GM19035 (cell line): ENCODE measurements around the gene BSG.
"Not testable (repeated sequence)": the region's sequence is repeated elsewhere in the genome, so short reads cannot be mapped to it uniquely, and the experiment has no call there.

Experiments used
- ATAC-seq: cut with Tn5 transposase; IDR thresholded peaks from one replicate; pipeline ENCODE4 v1.9.1; 2021; ENCODE audit not compliant: unreplicated experiment

The BSG gene

GRCh38 chr19:617551-618246 lies 45.3 kb downstream of the BSG start:
- ATAC-seq = no peak

DNA sequence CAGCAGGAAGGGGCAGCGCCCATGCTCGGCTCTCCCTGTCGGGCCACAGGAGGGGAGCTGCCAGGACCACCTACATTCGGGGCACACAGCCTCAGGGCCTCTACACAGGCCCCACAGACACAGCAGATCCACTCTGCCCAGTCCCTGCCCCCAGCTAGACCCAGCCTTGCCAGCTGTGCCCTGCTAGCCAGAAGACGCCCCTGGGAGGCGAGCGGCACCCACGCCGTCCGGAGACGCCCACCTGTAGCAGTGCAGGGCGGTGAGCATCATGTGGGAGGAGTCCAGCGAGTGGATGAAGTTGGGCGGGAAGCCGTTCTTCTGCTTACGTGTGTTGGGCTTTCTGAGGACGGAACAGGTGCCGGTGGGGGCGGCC lies 45.8 kb downstream of the BSG start:
- no peak for ATAC-seq

DNA sequence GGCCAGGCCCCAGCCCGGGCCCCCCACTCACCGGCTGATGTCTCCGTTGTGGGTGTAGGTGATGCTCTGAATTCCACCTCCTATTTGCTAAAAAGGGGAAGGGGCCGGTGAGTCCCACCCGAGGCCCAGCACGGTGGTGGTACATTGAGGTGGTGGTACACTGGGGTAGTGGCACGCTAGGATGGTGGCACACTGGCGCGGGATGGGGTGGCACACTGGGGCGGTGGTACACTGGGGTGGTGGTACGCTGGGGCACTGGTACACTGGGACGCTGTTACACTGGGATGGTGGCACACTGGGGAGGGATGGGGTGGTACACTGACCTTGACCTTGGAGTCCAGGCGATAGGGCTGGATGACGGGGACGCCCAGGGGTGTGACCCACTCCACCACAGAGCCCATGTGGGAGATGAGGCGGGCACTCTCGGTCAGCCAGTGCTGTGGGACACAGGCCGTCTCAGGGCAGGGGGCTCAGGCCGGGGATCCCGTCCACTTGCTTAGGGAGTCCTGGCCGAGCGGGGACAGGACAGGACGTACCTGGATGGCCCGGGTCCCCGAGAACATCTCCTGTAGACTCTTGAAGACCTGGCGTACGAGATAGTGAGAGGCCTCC lies 46.4 kb downstream of the BSG start:
- no peak for ATAC-seq

- no peak for ATAC-seq
These were observed 47.0 kb downstream of the BSG start for GRCh38 chr19:619286-620002.

- ATAC-seq = no peak
These were observed 47.9 kb downstream of the BSG start for GRCh38 chr19:620166-620862.

DNA sequence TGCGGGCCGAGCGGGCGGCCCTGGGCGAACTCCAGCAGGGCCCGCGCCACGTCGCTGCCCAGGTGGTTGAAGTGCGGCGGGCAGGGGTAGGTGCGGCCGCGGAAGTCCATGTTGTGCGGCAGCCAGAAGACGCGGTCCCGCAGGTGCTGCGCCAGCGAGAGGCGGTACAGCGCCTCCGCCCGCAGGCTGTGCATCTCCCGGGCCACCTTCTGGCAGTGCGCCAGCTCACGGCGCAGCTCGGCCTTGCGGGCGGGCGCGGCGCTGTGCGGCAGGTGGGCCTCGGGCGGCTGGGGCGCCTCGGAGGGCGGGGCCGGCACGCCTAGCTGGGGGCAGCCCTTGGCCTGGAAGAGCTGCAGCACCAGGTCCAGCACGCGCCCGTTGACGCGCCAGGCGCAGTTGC lies 48.8 kb downstream of the BSG start:
- ATAC-seq = not testable (repeated sequence)

DNA sequence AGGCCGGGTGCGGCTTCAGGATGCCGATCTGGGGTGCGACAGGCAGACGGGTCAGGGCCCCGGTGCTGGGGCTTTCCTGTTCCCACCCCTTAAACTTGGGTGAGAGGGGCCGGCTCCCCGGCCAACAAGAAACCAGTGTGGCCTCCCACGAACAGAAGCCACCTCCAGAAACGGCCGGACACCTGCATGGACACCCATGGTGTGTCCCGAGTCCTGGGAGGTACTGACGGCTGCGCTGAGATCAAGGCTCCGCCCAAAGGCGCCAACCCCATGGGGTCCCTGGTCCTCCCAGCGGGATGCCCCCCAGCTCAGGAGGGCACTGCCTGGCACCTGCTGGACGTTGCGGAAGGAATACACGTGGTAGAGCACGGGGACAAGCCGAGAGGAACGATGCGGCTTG lies 49.4 kb downstream of the BSG start:
- no peak for ATAC-seq

DNA sequence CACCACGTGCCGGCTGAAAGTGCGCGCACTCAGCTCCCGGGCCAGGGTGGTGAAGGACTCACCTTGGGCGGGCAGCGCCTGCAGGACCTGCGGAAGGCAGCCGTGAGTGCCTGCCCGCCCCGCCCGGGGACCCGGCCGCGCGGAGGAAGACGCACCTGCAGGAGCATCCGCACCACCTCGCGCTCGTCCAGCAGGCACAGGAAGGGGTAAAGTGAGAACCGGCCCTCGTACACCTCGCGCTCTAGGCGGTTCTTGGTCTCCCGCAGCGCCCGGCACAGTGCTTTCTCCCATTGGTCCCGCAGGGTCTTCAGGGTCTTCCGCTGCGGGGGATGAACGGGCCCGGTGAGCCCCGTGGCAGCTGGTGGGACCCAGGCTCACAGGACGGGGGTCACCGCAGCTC lies 50.3 kb downstream of the BSG start:
- no peak for ATAC-seq

DNA sequence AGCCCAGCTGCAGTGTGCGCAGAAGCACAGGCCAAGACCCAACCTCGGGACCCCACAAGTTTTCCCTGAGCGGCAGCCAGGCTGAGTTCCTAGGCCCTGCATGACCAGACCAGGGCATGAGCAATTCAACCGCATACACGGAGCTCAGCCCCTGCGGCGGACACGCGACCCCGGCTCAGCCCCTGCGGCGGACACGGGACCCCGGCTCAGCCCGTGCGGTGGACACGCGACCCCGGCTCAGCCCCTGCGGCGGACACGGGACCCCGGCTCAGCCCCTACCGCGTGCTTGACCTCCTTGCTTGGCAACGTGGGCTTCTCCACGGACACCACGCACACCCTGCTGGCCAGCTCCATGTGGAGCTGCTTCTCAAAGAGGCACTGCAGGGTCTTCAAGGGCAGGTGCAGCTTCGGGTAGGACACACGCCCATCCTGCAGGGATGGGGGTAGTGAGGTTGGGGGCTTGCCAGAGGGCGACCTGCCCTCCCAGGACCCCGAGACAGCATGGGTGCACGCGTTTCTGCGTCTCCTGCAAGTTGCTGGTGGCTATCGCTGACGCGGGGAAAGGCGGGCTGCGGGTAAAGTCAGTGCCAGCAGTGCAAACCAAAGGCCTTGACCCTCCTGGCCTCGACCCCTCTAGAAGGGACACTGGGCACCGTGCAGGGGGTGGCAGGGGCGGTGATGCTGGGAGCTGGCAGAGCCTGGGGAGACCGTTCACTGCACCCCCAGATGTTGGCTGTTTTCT lies 51.0 kb downstream of the BSG start:
- no peak for ATAC-seq

GRCh38 chr19:623974-624373 lies 51.6 kb downstream of the BSG start:
- no peak for ATAC-seq

- ATAC-seq = no peak
These were observed 52.2 kb downstream of the BSG start for GRCh38 chr19:624433-625109.

DNA sequence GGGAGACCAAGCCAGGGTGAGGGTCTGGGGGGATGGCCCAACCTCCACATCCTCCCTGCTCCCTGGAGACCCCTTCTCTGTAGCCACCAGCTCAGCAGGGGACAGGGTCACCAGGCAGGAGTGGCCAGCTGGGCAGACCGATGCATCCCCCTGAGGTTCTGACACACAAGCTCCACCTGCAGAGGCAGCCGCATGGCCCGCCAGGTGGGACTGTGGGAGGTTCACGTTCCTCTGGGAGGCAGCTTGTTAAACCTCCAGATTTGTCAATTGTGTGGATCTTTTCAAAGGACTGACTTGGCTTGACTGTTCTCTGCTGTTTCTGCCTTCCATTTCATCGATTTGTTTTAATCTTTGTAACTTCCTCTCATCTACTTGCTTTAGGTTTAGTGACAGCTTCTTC lies 52.9 kb downstream of the BSG start:
- ATAC-seq = no peak

DNA sequence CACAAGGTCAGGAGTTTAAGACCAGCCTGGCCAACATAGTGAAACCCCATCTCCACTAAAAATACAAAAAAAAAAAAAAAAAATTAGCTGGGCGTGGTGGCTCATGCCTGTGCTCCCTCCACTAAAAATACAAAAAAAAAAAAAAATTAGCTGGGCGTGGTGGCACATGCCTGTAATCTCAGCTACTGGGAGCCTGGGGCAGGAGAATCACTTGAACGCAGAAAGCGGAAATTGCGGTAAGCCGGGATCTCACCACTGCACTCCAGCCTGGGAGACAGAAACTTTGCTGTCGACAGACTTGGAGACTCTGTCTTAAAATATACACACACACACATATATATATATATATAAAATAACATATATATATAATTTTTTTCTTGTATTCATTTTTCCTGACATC lies 54.2 kb downstream of the BSG start:
- ATAC-seq = not testable (repeated sequence)

- ATAC-seq = no peak
These were observed 55.8 kb downstream of the BSG start for GRCh38 chr19:628168-628567.

- not testable (repeated sequence) for ATAC-seq
These were observed 57.1 kb downstream of the BSG start for GRCh38 chr19:629515-629914.

GRCh38 chr19:629961-630714 lies 57.7 kb downstream of the BSG start:
- ATAC-seq = no peak

DNA sequence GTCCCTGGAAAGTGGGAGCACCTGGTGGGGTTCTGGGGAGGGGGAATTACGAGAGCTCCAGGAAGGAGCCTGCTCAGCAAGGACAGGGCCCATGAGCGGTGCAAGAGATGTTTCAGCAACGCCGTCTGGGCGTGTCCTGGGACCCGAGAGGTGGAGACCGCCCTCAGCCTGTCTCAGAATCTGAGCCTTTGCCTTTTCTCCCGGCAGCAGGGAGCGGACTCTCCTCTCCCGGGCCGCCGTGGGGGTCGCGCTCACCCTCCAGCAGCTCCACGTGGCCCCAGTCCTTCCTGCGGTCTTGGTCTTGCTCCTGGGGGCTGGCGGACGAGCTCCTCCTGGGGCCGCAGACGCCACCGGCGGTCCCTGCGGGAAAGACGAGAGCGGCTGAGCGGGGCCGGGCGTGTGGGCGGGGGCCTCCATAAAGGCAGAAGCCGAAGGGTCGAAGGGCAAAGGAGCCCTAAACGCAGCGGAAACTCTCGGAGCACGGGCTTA lies 60.2 kb downstream of the BSG start:
- ATAC-seq = peak; percentile 19
